Activated T-helper 2 cell treated with anti-CD3 and anti-CD28 coated beads, Interferon-gamma antibody, Interleukin-2, Interleukin-4, amounts not matched to agents 10 μg/mL and 5 μg/mL and 100 μg/mL, durations not matched to agents 14 hours and 24 hours and 36 hours (primary cell): ENCODE measurements around the gene DYNLL2. TPM values are rescaled to one million over a fixed set of nuclear protein-coding genes. Genes with fewer than 3 reads are reported as not detected.
"Not testable (repeated sequence)": the region's sequence is repeated elsewhere in the genome, so short reads cannot be mapped to it uniquely, and the experiment has no call there.

Experiments
- DNase-seq: peaks from one replicate; pipeline ENCODE4 v3.0.0; 2021; ENCODE audit warnings: low spot score
- H3K27ac Mint-ChIP-seq: one replicate; pipeline ENCODE4 v1.8.0; 2021; ENCODE audit warnings: mixed read lengths
- H3K27me3 Mint-ChIP-seq: one replicate; pipeline ENCODE4 v1.8.0; 2021; ENCODE audit warnings: low read depth, mixed read lengths
- H3K36me3 Mint-ChIP-seq: one replicate; pipeline ENCODE4 v1.8.0; 2021; ENCODE audit warnings: low read depth, mixed read lengths
- H3K4me1 Mint-ChIP-seq: one replicate; pipeline ENCODE4 v1.8.0; 2021; ENCODE audit warnings: low read depth, mixed read lengths
- H3K4me3 Mint-ChIP-seq: one replicate; pipeline ENCODE4 v1.8.0; 2021; ENCODE audit warnings: low read depth, mild to moderate bottlenecking, moderate library complexity, mixed read lengths
- H3K9me3 Mint-ChIP-seq: one replicate; pipeline ENCODE4 v1.8.0; 2021; ENCODE audit warnings: mixed read lengths
- intact Hi-C: fragments of 100-400 bp; cut with micrococcal nuclease; formaldehyde crosslinking; loops from one replicate; pipeline ENCODE4 v1.15.1; 2023
- total RNA-seq: library from RNA; stranded (reverse); gene quantifications from 2 replicates; pipeline ENCODE4 v1.2.3, GENCODE V29; 2022

Gene DYNLL2
- 33.3 and 33.6 TPM in 2 replicates for total RNA-seq

DNA sequence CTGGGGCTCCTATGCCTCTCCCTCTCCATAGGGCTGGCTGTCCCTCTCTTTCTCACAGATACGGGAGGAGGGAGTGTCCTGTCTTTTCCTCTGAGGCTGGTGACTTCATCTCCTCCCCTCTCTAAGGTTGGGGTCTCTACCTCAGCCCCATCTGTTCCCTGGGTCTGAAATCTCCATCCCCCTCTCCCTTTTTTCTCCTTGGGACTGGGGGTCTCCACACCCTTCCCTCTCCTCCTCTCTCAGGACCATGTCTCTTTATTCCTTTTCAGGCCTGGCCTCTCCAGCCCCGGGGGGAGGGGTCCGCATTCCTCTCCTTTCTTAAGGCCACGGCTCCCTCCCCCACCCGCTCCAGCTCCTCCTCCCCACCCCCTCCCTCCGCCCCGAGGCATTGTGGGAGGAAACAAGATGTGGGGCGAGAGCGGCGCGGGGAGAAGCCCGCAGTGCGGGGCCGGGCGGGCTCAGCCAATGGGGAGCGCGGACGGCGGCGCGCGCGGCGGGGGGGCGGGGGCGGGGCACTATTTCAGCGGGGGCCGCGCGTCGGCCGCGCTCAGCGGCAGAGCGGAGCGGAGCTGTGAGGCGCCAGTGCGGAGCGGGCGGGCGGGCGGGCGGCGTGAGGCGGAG is at the start of gene DYNLL2:
DYNLL2 (plus strand) TSS at position 550 of the 621 bp plus-strand sequence. CDS start 3,672 bp downstream, outside the sequence.
- peaks cover 34% of the 10 kb centered on the region for H3K36me3 Mint-ChIP-seq
- peak; percentile 82 for DNase-seq
- H3K27me3 Mint-ChIP-seq: peaks cover 25% of the 10 kb centered on the region

DNA sequence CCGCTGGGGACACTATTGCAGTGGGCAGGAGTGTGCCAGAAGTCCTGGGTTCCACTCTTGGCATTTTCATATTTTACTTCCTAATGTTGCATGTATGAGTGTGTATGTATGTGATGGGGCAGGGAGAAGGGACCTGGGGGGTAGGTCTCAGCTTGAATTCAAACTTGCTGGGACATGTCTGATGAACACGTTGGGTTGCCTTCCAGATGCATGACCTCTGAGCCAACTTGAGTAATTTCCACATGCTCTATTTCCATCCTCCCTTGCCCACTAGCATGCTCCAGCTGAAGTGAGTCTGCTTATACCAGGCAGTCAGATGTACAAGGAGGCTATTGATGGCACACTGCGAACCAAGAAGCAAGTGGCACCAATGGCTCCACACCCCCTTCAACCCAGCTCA is 43.2 kb upstream of the DYNLL2 start:
- H3K9me3 Mint-ChIP-seq: no peaks in the 10 kb centered on the region
- H3K27ac Mint-ChIP-seq: no peak overlapping the region
- peaks cover 28% of the 10 kb centered on the region for H3K27me3 Mint-ChIP-seq
- H3K4me3 Mint-ChIP-seq: no peak overlapping the region
- intact Hi-C loops: no loop called here
- no peaks in the 10 kb centered on the region for H3K36me3 Mint-ChIP-seq
- H3K4me1 Mint-ChIP-seq: no peaks in the 10 kb centered on the region
- DNase-seq: no peak

More for the DNA sequence above, at the start of gene DYNLL2:
- no peaks in the 10 kb centered on the region for H3K9me3 Mint-ChIP-seq
- intact Hi-C loops: no loop called here
- H3K4me3 Mint-ChIP-seq: peak within 1 kb of the TSS; percentile 85
- H3K27ac Mint-ChIP-seq: peak within 1 kb of the TSS; percentile 69
- peaks cover 23% of the 10 kb centered on the region for H3K4me1 Mint-ChIP-seq

DNA sequence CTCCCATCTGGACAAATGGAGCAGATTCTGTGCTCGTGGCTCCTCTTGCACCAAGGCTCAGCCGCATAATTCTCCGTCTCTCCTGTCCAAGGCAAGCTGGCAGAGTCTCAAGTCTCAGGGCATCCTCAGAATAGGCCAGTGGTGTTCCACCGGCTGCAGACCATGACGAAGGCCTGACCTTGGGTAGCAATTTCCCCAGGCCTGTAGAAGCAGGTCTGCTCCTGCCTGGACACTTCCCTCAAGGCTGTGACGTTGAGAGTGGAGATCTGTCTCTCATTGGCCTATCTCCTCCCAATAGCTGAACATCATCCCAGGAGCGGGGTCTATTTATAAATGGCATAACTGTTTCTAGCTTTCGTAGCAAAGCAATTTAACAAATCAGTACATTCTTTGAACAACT is 42.8 kb upstream of the DYNLL2 start:
- H3K27ac Mint-ChIP-seq: no peak overlapping the region
- no peak for DNase-seq
- H3K27me3 Mint-ChIP-seq: peaks cover 28% of the 10 kb centered on the region
- intact Hi-C loops: no loop called here
- H3K36me3 Mint-ChIP-seq: no peaks in the 10 kb centered on the region
- H3K9me3 Mint-ChIP-seq: no peaks in the 10 kb centered on the region
- H3K4me1 Mint-ChIP-seq: no peaks in the 10 kb centered on the region
- H3K4me3 Mint-ChIP-seq: no peak overlapping the region

DNA sequence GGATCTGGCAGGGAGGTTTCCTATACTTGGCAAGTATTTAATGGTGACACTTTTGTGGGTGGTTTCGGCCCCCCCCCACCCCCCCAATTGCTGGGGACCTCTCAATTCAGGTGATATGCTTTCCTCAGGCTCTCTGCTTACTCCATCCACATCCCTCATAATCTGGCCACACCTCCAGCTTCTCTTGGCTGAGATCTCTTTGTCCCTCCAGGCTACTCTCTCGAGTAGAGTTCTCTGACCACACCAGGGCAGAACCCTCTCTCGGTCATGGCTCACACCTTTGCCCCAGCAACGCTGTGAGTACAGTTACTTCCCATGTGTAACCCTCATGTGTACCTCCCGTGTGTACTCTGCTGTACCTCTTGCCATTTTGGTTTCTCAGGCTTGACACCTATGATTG is 42.1 kb upstream of the DYNLL2 start:
- Mint-ChIP-seq H3K36me3 (no peaks in the 10 kb centered on the region), H3K27ac (no peak overlapping the region), H3K4me3 (no peak overlapping the region), H3K9me3 (no peaks in the 10 kb centered on the region), H3K4me1 (no peaks in the 10 kb centered on the region), H3K27me3 (peaks cover 28% of the 10 kb centered on the region)
- intact Hi-C loops: no loop called here
- DNase-seq: no peak

DNA sequence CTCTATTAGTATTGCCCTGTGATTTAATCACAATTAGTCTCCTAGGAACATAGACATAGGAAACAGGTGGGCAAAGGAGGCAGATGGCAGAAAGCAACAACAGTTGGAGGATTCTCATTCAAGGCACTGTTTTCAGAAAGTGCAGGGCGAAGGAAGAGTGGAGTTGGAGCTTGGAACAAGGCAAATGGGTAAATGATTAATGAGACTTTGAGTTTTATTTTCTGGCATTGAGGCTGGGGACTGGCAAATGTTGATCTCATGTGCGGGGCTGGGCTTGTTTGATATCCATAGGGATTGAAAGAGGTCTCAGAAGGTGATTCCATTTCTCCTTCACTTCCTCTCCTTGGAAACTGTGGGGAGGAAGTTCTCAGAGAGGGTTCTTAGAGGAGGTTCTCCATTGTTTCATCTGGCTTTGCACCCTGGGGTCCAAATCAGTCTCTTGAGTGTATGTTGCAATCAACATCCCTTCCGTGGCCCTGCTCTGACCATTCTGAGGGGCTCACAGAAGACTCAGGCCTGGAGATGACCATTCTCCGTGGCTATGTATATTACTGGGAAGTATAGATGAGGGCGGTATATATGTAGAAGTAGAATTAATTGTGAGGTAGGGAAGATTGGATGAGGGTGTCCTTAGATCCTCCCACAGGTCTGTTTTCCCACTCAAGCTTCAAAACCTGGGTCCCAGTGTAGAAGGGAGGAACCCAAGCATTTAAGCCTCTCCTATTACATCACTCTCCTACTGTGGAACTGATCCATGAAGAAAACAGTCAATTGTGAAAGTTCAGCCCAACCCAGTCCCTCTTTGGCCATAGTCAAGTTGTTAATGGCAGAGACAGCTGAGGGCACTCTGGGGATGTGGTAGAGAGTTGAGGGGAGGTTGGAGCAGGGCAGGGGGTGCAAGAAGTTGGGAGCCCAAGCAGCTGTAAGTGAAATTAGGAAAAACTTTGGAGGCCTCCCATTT is 39.7 kb upstream of the DYNLL2 start:
- Mint-ChIP-seq H3K27ac (no peak overlapping the region), H3K4me3 (no peak overlapping the region), H3K36me3 (no peaks in the 10 kb centered on the region), H3K4me1 (no peaks in the 10 kb centered on the region), H3K9me3 (no peaks in the 10 kb centered on the region), H3K27me3 (peaks cover 32% of the 10 kb centered on the region)
- DNase-seq: no peak
- intact Hi-C loops: no loop called here

DNA sequence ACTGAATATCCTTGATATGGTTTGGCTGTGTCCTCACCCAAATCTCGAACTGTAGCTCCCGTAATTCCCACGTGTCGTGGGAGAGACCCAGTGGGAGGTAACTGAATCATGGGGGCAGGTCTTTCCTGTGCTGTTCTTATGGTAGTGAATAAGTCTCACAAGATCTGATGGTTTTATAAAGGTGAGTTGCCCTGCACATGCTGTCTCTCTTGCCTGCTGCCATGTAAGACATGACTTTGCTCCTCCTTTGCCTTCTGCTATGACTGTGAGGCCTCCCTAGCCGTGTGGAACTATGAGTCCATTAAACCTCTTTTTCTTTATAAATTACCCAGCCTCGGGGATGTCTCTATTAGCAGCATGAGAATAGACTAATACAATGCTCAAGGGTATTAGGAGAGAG is 39.0 kb upstream of the DYNLL2 start:
- peaks cover 32% of the 10 kb centered on the region for H3K27me3 Mint-ChIP-seq
- H3K36me3 Mint-ChIP-seq, H3K4me1 Mint-ChIP-seq, H3K9me3 Mint-ChIP-seq, H3K27ac Mint-ChIP-seq, intact Hi-C loops, H3K4me3 Mint-ChIP-seq, DNase-seq: not testable (repeated sequence)

DNA sequence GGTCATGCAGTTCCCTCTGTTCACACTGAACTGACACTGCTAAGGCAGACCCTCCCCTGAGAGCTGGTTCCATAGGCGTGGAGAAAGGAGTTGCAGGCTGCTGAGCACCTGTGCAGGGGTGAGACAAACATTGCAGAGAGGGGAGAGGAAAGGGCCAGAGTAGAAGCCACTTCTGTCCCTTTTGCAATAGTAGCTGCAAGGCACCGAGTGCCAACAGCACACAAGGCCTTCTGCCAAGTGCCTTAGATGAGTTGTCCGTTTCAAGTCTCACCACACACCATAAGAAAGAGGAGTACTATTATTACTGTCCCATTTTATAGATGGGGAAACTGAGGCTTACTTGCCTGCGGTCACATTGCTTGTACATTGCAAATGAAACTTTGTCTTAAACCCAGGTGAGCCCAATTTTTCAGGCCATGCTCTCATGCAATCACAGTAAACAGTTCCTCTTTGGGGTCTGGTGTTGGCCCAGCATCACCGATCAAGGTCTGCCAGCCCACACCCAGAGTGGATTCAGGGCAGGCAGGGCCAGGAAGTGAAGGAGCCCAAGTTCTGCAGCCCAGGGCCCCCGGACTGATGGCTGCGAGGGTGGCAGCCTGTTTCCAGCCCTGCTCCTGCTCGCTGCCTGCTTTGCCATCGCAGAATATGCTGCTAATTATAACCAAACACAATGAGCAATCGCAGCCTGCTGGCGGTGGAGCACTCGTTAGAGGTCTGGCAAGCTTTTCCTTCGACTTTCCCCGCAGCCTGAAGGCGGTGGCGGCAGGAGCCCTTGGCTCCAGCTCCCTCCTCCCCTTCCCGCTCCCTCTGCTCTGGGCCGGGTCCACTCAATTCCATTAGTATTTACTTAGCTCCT is 36.8 kb upstream of the DYNLL2 start:
- H3K9me3 Mint-ChIP-seq: no peaks in the 10 kb centered on the region
- no peak for DNase-seq
- H3K36me3 Mint-ChIP-seq: no peaks in the 10 kb centered on the region
- no peak overlapping the region for H3K27ac Mint-ChIP-seq
- intact Hi-C loops: no loop called here
- H3K4me1 Mint-ChIP-seq: no peaks in the 10 kb centered on the region
- peaks cover 20% of the 10 kb centered on the region for H3K27me3 Mint-ChIP-seq
- no peak overlapping the region for H3K4me3 Mint-ChIP-seq

DNA sequence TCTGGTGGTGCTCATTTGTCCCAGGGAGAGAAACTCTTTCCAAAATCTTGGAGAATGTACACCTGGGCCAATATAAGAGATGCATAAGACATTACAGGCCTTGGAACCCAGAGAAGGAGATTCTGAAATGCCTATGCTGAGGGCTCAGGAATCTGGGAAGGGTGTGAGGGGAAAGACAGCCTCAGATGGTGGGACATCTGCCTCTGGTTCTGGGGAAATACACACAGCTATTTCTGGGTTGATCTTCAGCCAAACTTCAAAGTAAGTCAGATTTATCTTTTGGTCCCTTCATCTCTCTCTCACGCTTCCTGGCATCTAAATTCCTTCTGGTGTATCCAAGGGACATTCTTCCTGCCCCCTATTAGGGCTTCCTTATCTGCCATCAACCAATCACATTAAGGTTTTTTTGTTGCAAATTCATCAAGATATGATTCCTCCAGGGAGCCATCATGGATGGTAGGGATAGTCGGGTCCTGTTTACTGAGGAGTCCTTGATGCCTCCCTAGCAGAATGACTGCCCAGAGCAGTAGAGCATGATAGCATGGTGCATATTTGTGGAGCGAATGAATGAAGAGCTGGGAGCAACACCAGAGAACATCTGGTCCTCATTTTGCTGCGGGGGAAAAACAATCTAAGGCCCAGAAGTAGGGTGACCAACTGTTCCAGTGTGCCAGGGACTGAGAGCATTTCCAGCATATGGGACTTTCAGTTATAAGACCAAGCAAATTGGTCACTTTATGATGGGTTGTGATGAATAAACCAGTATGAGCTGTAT is 35.7 kb upstream of the DYNLL2 start:
- intact Hi-C loops: no loop called here
- Mint-ChIP-seq H3K27ac (no peak overlapping the region), H3K4me1 (no peaks in the 10 kb centered on the region), H3K9me3 (no peaks in the 10 kb centered on the region), H3K4me3 (no peak overlapping the region), H3K27me3 (peaks cover 16% of the 10 kb centered on the region), H3K36me3 (no peaks in the 10 kb centered on the region)
- no peak for DNase-seq

DNA sequence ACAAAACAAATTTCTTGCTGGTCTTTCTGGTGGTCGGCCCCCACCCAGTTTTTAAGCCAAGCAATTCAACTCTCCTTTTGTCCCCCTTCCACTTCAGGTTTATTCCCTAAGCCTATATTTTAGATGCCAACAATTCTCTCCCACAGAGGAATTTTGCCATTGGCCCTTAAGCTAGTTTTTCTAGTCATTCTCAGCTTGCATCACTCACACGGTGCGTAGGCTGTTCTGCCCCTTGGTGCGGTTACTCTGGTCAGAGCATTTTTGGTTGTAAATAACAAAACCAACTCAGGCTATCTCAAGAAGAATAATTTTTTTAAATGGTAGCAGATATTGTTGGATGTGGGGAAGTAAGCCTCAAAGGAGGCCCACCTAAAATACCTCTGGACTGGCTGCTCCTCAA is 33.7 kb upstream of the DYNLL2 start:
- no peak overlapping the region for H3K27ac Mint-ChIP-seq
- intact Hi-C loops: no loop called here
- H3K36me3 Mint-ChIP-seq: no peaks in the 10 kb centered on the region
- H3K9me3 Mint-ChIP-seq: no peaks in the 10 kb centered on the region
- no peak overlapping the region for H3K4me3 Mint-ChIP-seq
- peaks cover 4% of the 10 kb centered on the region for H3K27me3 Mint-ChIP-seq
- H3K4me1 Mint-ChIP-seq: peaks cover 5% of the 10 kb centered on the region
- no peak for DNase-seq

DNA sequence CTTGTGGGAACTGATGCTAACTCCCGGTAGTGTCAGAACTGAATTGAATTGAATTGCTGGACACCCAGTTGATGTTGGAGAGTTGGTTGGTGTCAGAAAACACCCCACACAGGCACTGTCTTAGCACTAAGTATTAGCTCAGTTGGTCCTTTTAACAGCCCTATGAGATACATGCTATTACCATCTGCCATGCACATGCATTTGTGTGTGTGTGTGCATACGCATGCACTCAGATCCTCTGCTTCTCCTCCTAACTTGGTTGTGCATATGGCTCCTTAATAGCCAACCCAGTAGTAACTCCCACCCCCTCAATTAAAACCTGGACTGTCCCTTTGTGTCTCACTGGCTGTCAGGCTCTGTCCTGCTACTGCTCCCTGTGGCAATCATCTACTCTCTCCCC is 32.3 kb upstream of the DYNLL2 start:
- Mint-ChIP-seq H3K27me3 (peaks cover 4% of the 10 kb centered on the region), H3K4me1 (peaks cover 5% of the 10 kb centered on the region), H3K9me3 (no peaks in the 10 kb centered on the region), H3K4me3 (no peak overlapping the region), H3K36me3 (no peaks in the 10 kb centered on the region), H3K27ac (no peak overlapping the region)
- no peak for DNase-seq
- intact Hi-C loops: no loop called here

DNA sequence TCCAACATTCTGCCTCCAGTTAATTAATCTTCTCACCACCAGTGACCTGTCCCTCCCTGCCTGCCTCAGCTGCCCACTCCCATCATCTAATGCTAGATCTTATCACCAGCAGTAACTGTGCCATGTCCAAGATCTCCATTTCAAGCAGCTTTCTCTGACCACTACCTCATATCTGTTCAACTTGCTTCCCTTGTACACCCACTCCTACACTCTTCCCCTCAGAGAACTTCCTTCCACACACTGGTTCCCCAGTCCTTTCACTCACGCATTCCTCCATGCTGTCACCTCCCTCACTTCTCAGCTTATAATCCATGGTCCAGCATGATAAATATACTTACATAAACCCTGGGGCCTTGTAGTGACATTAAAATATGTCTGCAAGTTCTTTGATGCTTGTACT is 31.8 kb upstream of the DYNLL2 start:
- Mint-ChIP-seq H3K27ac (no peak overlapping the region), H3K27me3 (peaks cover 4% of the 10 kb centered on the region), H3K9me3 (no peaks in the 10 kb centered on the region), H3K4me1 (peaks cover 5% of the 10 kb centered on the region), H3K4me3 (no peak overlapping the region), H3K36me3 (no peaks in the 10 kb centered on the region)
- DNase-seq: no peak
- intact Hi-C loops: no loop called here

DNA sequence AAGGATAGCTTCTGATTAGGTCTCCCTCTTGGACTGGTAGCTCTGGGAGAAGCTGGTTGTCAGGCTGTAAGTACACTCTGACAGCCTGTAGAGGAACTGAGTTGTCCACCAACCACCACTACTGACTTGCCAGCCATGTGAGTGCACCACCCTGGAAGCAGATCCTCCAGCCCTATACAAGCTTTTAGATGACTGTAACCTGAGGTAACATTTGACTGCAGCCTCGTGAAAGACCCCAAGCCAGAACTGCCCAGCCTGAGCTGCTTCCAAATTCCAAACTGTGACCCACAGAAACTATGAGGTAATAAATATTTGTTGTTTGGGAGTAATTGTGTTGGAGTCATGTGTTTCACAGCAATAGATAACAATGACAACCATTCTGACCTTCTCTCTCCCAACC is 30.8 kb upstream of the DYNLL2 start:
- no peak for DNase-seq
- peaks cover 4% of the 10 kb centered on the region for H3K27me3 Mint-ChIP-seq
- no peak overlapping the region for H3K4me3 Mint-ChIP-seq

More for the DNA sequence above, 30.8 kb upstream of the DYNLL2 start:
- Mint-ChIP-seq H3K9me3 (no peaks in the 10 kb centered on the region), H3K27ac (no peak overlapping the region), H3K4me1 (peaks cover 5% of the 10 kb centered on the region), H3K36me3 (no peaks in the 10 kb centered on the region)
- intact Hi-C loops: no loop called here
